Measurements from ENCODE around the gene TNFRSF14. TPM values are rescaled to one million over a fixed set of nuclear protein-coding genes. Genes with fewer than 3 reads are reported as not detected.

The TNFRSF14 gene
- total RNA-seq, 1 experiment from 2014 or later: 0.57 TPM

GRCh38 chr1:2603521-2604155 is 47.5 kb downstream of the TNFRSF14 start:
- Histone ChIP-seq H4K8ac (replicated peaks; ENCODE audit: insufficient read length, low read depth, low read length) (no peak overlapping the region), H3K27ac (ENCODE audit: insufficient read length, low read depth, low read length) (no peak overlapping the region), H3K9ac (ENCODE audit: extremely low read depth, insufficient read length, low read length) (no peak overlapping the region), H3K56ac (ENCODE audit: insufficient read length, low read depth, low read length) (no peak overlapping the region), H4K91ac (ENCODE audit: insufficient read length, low read depth, low read length) (no peak overlapping the region), H3K4me2 (ENCODE audit: insufficient read depth, insufficient read length, low read length) (no peak overlapping the region), H3K14ac (ENCODE audit: insufficient read depth, low read length) (0 out of 2 replicates have a peak overlapping the region, but pooled peaks have one; percentile 35), H2AK5ac (ENCODE audit: insufficient read length, low read length) (no peak overlapping the region), H2BK15ac (ENCODE audit: low read depth, low read length) (no peak overlapping the region), H2BK5ac (ENCODE audit: insufficient read length, low read length) (no peak overlapping the region), H3K27me3 (ENCODE audit: insufficient read depth, low read length) (no peaks in the 10 kb centered on the region), H3K79me1 (ENCODE audit: insufficient read depth, low read depth, low read length, poor library complexity, severe bottlenecking) (no peaks in the 10 kb centered on the region), H4K20me1 (ENCODE audit: control insufficient read depth, insufficient read depth, insufficient read length) (no peaks in the 10 kb centered on the region), H2BK12ac (ENCODE audit: insufficient read length, low read depth, low read length) (no peak overlapping the region), H2AFZ (ENCODE audit: low read length) (no peak overlapping the region), H3K23ac (ENCODE audit: insufficient read length, low read depth, low read length) (no peak overlapping the region), H3K23me2 (ENCODE audit: insufficient read length, low read depth, low read length, poor library complexity, severe bottlenecking) (no peaks in the 10 kb centered on the region), H3K9me3 (ENCODE audit: control insufficient read depth, low read depth, low read length) (no peaks in the 10 kb centered on the region), H3K18ac (ENCODE audit: insufficient read length, low read depth, low read length) (no peak overlapping the region), H3K79me2 (ENCODE audit: insufficient read depth, low read length) (no peaks in the 10 kb centered on the region), H2BK120ac (ENCODE audit: low read depth, low read length, poor library complexity, severe bottlenecking) (no peak overlapping the region), H3T11ph (ENCODE audit: low read length) (no peak overlapping the region), H4K5ac (ENCODE audit: insufficient read length, low read depth, low read length) (no peak overlapping the region), H2BK20ac (ENCODE audit: low read depth, low read length, poor library complexity, severe bottlenecking) (no peak overlapping the region), H3K4me1 (ENCODE audit: insufficient read depth, low read length) (no peaks in the 10 kb centered on the region), H3K4ac (ENCODE audit: low read depth, low read length) (no peak overlapping the region)
- Mint-ChIP-seq H3K36me3 (ENCODE audit: insufficient read depth in 1 of 3, low read depth in 3 of 3) (no peaks in the 10 kb centered on the region), H3K4me3 (no peak overlapping the region), H3K27me3 (ENCODE audit: low read depth) (peaks cover 20% of the 10 kb centered on the region), H3K9me3 (peaks cover 1 to 6% of the 10 kb centered on the region in 2 experiments; a peak in 3 of 5 replicates), H3K27ac (no peak overlapping the region), H3K4me1 (no peaks in the 10 kb centered on the region)
- no peak for DNase-seq
- TF ChIP-seq CTCF (conservative IDR thresholded peaks at IDR 0.05): no peak
- no CpG with 5 or more reads among the region's 25 CpGs for whole genome bisulfite sequencing (ENCODE audit: extremely low coverage, insufficient read length, low lambda C conversion rate)
